C4-2B (cell line): Measurements from ENCODE around the gene NT5DC2.

Source experiments
- ZFX ChIP-seq: fragments of 450-650 bp; IDR thresholded peaks from 2 replicates; pipeline ENCODE4 v1.6.1; 2017
- TF ChIP-seq, protein P1 (sequence below): fragments of 450-650 bp; conservative IDR thresholded peaks from 2 replicates; pipeline ENCODE4 v1.5.1; 2017; ENCODE audit warnings: mild to moderate bottlenecking

DNA sequence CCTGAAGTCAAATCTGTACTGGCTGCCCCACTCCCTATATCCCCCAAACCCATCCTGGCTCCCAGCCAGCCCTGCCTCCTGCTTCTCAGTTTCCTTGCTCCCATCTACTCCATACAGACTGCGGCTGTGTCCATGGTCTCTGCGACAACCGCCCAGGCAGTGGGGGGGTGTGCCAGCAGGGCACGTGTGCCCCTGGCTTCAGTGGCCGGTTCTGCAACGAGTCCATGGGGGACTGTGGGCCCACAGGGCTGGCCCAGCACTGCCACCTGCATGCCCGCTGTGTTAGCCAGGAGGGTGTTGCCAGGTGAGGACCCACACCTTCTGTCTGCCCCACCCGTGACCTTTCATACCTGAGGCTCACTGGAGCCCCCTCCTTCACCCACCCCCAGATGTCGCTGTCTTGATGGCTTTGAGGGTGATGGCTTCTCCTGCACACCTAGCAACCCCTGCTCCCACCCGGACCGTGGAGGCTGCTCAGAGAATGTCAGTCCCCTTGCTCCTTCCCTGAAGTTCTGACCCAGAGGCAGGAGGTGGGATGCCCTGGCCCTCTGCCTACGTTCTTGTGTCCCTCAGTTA, 23.8 kb downstream of the NT5DC2 start:
- TF ChIP-seq, protein P1, sequence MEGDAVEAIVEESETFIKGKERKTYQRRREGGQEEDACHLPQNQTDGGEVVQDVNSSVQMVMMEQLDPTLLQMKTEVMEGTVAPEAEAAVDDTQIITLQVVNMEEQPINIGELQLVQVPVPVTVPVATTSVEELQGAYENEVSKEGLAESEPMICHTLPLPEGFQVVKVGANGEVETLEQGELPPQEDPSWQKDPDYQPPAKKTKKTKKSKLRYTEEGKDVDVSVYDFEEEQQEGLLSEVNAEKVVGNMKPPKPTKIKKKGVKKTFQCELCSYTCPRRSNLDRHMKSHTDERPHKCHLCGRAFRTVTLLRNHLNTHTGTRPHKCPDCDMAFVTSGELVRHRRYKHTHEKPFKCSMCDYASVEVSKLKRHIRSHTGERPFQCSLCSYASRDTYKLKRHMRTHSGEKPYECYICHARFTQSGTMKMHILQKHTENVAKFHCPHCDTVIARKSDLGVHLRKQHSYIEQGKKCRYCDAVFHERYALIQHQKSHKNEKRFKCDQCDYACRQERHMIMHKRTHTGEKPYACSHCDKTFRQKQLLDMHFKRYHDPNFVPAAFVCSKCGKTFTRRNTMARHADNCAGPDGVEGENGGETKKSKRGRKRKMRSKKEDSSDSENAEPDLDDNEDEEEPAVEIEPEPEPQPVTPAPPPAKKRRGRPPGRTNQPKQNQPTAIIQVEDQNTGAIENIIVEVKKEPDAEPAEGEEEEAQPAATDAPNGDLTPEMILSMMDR, result no peak
- TF ChIP-seq ZFX, result no peak
